Gastrocnemius medialis (tissue), 4 donors: ENCODE measurements around the gene KPNA1.

Source experiments
- CTCF ChIP-seq, 5 experiments: fragments of 450-650 bp in 3 of 5; fragments of 200-600 bp in 2 of 5; sonication (generic) in 2 of 5; IDR thresholded peaks in 4 of 5; conservative IDR thresholded peaks in 1 of 5; 1 replicate in 4 of 5; 2 replicates in 1 of 5; pipeline ENCODE4 v1.5.1; 2016 to 2019; ENCODE audit warnings: antibody characterized with exemption in 5 of 5, mild to moderate bottlenecking in 3 of 5, moderate library complexity in 3 of 5
- POLR2A ChIP-seq, 2 donors: fragments of 450-650 bp; IDR thresholded peaks; one replicate each; pipeline ENCODE4 v1.6.1; 2017; ENCODE audit warnings: antibody characterized with exemption in 2 of 2, mild to moderate bottlenecking in 2 of 2, moderate library complexity in 2 of 2

- TF ChIP-seq CTCF (IDR thresholded peaks at IDR 0.05 in 4 of 5, conservative IDR thresholded peaks at IDR 0.05 in 1 of 5) (no peak), POLR2A (IDR thresholded peaks at IDR 0.05) (no peak)
Measured at GRCh38 chr3:122427857-122428471, 86.8 kb downstream of the KPNA1 start.
